DMS53 (cell line): ENCODE measurements around the gene PCBP3.
"Not testable (repeated sequence)": the region's sequence is repeated elsewhere in the genome, so short reads cannot be mapped to it uniquely, and the experiment has no call there.

Source experiments
- DNase-seq: peaks from one replicate; lab custom pipeline; 2025; lab: John Stamatoyannopoulos, UW

The PCBP3 gene

DNA sequence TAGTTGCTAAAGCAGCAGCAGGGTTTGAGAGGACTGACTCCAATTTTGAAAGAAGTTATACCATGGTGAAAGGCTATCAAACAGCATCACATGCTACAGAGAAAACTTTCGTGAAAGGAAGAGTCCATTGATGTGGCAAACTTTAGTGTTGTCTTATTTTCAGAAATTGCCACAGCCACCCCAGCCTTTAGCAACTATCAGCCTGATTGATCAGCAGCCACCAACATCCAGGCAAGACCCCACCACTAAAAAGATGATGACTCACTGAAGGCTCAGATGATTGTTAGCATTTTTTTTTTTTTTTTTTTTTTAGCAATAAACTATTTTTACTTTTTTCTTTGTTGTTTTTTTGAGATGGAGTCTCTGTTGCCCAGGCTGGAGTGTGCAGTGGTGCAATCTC lies 35.3 kb downstream of the PCBP3 start:
- not testable (repeated sequence) for DNase-seq

DNA sequence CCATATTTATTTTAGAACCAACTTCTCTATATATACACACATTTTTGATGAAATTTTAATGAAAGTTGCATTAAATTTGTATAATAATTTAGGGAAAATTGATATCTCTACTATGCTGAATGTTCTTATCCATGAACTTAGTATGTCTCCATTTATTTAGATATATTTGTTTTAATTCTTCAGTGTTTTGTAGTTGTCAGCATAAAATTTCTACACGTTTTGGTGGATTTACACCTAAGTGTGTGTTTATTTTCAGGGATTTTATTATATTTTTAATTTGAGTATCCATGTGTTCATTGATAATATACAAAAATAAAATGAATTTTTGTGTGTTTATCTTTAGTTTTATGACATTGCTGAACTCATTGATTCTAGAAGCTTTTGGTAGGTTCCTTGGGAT lies 36.7 kb downstream of the PCBP3 start:
- no peak for DNase-seq

DNA sequence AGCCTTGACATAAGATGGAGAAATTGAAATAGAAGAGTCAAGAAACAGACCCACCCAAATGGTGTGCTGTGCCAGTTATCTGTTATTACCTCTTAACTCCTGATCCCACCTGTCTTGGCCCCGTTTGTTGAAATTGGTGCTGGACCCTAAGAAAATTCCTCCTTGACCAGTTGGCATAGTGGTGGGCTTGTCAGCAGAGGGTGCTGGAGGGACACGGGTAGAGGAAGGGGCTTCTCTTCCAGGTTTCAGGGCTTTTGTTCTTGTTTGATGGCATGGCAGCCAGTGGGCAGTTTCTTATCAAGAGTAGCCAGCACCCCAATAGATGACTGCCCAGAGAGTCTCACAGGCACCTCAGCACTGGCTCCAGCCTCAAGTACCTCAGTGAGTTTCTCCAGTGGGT lies 51.6 kb downstream of the PCBP3 start:
- DNase-seq: peak; percentile 3

DNA sequence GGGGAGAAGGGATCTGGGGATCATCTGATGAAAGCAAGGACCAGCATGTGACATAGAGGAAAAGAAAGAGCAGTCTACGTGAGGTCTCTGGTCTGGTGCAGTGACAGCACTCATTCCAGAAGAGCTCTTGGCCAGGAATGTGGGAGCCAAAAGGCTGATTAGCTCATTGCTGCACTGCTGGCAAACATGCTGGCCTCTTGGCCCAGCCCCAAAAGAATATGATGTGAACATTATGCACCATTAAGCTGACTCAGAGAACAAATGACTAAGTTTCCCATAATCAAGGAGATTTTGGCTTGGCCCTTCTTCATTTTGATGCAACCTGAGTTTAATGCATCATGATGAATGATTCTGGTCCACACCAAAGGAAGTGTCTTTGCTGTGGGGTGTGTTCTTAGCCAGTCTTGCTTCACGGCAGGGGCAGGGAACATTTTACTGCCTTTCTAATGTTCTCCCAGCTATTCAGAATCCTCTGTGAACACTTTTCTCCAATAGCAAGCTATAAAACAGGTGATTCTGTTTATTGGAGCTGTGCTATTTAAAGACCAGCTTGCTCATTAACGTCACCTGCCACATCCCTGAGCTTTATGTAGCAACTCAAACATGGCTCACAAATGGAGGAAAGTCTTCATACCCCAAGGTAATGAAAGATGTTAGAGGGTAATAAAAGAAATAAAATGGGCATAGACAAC lies 55.1 kb downstream of the PCBP3 start:
- DNase-seq: no peak

DNA sequence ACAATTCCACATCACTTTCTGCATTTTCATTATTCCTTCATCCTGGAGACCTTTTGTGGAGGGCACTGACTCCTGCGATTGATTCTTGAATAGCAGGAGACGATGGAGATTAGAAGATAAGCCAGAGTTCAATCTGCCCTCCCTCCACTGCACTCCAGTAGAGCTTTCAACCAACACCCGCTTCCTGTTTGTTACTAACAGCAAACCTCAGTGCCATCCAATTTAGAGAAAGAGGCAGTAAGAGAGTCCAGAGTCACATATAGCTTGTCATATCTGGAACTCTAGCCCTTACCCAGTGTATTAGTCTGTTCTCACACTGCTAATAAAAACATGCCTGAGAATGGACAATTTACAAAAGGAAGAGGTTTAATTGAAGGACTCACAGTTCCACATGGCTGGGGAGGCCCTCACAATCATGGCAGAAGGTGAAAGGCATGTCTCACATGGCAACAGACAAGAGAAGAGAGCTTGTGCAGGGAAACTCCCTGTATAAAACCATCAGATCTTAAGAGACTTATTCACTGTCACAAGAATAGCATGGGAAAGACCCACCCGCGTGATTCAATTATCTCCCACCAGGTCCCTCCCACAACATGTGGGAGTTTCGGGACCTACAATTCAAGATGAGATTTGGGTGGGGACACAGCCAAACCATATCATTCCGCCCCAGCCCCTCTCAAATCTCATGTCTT lies 55.9 kb downstream of the PCBP3 start:
- no peak for DNase-seq

DNA sequence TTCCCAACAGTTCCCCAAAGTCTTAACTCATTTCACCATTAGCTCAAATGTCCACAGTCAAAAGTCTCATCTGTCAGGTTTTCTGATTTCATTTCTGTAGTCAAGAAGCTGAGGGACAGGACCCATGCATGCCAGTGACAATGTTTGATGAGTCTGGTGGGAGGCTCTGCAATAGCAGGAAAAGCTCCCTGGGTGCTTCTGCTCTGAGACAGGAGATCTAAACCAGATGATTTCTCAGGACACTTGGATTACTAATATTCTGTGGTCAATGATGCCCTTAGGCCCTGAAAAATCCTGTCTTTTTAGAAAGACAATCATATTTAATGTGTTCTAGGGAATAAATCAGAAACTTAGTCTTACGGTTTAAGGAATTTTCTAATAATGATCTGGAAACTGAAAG lies 56.4 kb downstream of the PCBP3 start:
- DNase-seq: no peak

DNA sequence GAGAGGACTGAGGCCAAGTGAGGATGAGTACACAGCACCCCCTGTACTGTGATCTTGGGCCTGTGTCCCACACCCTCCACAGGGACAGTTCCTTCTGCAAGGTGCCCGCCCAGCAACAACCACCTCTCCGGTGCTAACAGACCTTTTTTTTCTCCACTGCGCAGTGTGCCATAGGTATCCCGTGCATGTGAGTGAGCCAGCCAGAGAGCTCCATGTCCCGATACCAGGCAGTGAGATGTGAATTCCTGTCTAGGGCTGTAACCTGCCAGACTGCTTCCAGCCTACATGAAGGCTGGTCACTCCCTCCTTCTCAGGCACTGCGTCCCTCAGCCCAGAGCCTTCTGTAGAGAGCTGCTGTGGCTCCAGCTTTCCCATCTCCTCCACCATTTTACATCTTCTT lies 56.9 kb downstream of the PCBP3 start:
- DNase-seq: no peak

DNA sequence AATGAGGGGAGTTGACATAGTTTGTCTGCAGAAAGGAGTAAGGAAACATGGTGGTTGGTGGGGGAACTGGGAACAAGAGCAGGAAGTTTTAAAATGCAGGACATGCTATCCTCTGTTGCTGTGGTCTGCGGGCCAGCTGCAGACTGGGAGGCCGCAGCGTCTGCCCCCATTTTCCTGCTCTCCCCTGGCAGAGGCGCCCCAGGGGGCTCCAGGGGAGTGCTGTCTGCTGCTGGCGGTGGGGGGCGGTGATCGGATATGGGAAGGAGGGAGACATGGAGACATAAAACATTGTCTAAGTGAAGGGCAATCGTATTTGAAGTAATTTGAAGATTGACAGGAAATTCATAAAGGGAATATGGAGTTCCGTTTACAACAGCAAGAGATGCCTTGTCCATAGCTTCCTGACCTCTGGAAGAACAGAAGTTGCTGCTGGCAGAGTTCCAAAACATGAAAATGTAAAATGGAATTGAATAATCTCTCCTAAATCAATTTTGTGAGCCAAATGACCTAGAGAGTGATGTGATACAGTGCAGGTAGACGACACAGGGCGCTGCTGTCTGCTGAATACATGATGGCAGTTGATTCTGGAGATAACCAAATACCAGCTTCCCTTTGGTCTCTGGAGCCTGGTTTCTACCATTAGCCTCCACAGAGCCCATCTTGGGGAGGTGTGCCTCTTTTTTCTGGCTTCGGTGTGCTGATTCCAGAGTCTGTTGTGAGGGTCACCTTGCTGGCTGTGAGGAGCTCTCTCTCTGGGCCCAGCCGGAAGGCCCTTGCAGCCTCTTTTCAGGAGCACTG lies 61.0 kb downstream of the PCBP3 start:
- no peak for DNase-seq

DNA sequence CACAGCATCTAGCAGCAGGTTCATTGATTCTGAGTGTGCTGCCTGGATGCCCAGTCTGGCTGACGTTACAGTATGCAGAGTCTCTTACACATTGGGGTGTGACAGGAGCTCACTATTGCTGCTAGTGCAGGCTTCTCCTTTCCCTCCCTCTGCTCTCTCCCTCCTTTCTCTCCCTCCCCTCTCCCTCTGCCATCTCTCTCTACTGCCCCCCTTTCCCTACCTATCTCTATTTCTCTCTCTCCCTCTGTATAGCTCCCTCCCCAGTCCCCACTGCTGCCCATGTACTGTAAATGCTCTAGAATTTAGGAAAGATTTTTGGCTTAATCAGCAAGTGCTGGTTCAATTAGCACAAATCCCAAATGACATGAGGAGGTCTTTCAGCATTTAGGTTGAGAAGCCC lies 62.8 kb downstream of the PCBP3 start:
- no peak for DNase-seq

DNA sequence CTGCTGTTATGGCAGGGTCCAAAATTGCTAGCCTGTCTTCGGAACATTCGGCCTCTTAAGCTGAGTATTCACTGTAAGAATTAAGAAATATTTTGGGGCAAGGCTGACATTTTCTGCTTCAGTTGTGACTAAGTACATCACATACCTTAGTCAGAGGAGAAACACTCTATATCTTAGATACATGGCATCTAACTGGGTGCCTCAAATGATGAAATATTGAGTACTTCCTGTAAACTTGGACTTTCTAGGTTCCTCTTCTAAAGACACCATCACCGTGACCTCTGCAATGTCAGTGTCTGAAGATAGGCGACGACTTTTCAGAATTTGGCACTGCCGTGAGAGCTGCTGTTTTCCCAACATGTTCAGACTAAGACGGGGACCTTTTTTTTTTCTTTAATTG lies 65.6 kb downstream of the PCBP3 start:
- DNase-seq: no peak

DNA sequence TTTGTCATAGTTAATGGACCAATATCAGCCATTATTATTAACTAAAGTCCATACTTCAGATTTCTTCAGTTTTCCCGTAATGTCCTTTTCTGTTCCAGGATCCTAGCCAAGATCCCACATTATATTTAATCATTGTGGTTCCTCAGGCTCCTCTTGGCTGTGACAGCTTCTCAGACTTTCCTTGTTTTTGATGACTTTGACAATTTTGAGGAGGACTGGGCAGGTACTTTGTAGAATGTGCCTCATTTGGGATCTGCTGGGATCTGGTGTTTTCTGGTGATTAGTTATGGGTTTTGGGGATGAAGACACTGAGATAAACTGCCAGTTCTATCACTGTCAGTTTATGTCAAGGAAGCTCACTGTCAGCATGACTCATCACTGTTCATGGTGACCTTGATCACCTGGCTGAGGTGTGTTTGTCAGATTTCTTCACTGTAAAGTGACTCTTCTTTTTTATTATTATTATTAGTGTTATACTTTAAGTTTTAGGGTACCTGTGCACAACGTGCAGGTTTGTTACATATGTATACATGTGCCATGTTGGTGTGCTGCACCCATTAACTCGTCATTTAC lies 66.3 kb downstream of the PCBP3 start:
- DNase-seq: peak; percentile 55

DNA sequence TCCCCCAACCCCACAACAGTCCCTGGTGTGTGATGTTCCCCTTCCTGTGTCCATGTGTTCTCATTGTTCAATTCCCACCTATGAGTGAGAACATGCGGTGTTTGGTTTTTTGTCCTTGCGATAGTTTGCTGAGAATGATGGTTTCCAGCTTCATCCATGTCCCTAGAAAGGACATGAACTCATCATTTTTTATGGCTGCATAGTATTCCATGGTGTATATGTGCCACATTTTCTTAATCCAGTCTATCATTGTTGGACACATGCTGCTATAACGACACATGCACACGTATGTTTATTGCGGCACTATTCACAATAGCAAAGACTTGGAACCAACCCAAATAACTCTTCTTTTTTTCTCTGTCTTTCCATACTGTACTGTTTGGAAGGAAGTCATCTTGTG lies 66.8 kb downstream of the PCBP3 start:
- DNase-seq: not testable (repeated sequence)

DNA sequence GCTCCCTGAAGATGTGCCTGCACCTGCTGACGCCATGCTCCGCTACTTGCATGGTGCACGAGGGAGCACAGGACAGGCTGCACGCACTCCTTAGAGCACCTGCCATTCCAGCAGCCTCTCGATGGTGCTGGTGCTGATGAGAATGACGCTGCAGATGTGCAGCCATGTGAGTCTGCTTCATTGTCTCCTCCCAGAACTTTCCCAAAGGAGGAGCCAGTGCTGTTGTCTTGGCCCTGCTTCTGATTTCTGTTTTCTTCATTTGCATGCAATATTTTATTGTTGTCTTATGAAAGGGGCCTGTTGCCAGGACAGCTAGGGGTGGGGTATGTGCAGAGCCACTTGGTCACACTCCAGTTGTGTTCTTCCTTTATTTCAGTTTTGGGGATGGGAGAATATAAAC lies 70.1 kb downstream of the PCBP3 start:
- no peak for DNase-seq

DNA sequence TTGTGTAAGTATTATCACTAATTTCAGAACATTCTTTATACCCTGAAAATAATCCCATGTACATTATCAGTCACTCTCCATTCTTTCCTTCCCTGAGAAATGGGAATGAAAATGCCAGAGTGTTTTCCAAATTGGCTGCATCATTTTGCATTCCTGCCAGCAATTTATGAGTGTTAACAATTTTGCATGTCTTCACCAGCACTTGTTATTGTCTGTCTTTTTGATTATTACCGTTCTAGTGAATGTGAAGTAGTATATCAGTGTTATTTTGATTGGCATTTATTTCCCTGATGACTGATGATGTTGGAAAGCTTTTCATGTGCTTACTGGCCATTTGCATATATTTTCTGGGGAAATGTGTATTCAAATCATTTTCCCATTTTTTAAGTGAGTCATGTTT lies 71.9 kb downstream of the PCBP3 start:
- DNase-seq: no peak

DNA sequence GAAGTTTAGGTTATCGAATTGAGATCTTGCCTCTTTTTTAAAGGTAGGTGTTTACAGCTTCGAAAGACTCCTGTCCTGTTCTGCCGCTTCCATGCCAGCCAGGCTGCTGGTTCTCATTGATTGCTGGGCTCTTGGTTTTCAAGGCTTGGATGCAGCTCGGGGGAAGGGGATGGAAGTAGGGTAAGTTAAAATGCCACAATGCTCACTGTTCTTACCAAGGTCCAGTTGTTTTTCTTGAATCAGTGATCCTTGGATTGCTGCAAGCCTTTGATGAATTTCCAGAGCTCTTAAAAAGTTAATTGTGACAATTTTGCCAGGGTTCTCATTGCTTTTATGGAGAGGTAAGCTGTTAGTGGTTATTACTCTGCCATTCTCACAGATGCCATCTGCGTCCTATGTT lies 74.9 kb downstream of the PCBP3 start:
- DNase-seq: no peak

DNA sequence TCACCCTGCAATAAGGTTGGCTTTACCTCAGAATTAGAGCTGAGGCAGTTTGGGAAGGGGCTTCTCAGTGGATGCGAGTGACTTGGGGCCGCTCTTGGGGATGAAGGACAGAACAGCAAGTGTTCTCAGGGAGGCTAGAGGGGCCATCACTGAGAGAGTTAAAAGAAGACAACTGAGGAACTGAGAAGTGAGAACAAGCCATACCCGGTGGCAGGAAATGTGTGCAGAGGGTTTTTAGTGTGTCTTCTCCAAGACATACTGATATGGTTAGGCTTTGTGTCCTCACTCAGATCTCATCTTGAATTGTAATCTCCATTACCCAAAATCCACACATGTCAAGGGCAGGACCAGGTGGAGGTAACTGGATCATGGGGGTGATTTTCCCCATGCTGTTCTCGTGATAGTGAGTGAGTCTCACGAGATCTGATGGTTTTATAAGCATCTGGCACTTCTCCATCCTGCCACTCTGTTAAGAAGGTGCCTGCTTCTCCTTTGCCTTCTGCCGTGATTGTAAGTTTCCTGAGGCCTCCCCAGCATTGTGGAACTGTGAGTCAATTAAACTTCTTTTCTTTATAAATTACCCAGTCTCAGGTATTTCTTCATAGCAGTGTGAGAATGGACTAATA lies 75.8 kb downstream of the PCBP3 start:
- no peak for DNase-seq

DNA sequence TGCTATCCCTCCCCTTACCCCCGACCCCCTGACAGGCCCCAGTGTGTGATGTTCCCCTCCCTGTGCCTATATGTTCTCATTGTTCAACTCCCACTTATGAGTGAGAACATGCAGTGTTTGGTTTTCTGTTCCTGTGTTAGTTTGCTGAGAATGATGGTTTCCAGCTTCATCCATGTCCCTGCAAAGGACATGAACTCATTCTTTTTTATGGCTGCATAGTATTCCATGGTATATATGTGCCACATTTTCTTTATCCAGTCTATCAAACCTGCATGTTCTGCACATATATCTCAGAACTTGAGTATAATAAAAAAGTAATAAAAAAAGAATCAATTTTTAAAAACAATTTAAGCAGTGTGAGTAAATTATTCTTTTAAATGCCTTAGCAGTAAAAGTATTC lies 76.7 kb downstream of the PCBP3 start:
- DNase-seq: not testable (repeated sequence)

DNA sequence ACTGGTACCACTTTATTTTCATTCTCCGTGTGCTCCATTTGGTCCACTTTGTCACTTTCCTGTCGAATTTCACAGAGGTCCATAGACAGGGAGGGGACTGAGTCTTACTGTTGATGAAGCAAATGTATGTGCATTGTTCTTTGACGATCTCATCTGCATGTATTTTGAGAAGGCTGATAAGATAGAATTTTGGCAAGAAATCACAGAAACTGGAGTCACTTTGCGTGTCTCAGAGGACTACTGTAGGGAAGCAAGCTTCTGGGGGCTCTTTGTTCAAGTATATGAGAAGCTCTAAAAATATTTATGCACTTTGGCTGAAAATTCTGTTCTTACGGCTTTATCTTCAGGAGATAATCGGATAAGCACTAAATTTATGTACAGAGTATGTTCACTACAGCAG lies 78.1 kb downstream of the PCBP3 start:
- no peak for DNase-seq

DNA sequence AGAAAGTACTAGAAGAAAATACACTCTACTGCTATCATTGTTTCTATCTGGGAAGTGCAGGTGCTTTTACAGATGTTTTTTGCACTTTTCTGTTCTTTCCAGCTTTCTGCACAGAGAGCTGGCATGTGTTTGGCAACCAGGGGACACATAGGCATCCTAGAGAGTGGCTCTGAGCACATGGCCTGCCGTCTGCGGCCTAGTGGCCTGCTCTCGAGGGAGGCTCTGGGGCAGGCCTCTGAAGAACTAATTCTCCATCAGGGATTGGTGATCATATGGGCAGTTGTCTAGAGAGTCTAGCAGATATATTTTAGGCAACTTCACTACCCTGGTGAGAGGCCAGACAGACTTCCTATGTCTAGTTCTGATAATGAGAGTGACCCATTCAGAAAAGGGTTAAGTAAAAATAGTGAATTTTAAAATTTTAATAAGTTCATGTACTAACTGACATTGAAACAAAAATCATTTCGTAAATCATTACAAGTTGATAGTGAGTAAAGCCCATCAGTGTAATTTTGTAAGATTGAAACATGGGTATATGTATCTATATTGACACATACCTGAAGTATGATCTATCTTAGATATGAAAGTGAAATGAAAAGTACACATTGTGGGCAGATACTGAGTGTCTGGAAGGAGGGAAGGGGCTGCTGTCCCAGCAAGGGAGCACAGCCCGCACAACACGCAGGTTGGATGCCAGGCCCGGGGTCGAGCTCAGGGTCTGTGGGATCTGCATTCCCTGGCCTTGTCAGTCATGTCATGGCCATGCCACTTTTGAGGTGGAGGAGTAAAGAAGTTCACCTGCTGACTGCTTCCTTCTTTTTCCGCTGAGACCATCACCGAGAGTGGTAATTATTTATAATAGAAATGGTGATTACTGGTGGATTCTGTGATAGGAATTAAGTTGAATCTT lies 79.8 kb downstream of the PCBP3 start:
- no peak for DNase-seq

DNA sequence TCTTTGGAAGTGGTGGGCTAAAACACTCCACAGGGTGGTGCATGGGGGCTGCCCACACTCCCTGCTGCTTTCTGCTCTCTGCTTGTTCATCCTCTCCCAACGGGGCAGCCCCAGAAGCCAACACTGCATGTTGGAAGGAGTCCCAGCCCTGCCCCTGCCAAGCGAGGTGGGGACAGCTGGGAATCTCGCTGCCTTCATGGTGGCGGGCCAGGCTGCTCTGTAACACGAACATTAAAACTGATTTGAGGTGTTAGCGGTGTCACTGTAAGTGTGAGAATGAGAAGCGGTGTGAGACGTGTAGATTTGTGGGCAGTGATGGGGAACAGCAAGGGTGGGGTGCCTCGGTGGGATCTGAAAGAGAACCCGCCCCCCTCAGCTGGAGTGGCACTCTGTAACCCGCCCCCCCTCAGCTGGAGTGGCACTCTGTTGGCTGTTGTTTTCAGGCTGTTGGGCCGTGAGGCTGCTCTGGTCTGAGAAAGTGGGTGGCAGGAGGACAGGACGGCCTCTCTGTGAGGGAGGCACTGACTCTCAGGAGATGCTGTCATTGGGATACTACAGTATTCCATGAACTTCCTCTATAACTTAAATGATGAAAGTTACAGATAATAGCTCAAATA lies 80.9 kb downstream of the PCBP3 start:
- no peak for DNase-seq
